Stimulated activated CD4-positive, alpha-beta T cell treated with anti-CD3 and anti-CD28 coated beads, Interleukin-15, amount 100 ng/mL, for 1 hour (primary cell): Measurements from ENCODE around the gene PHC2.
"Not testable (repeated sequence)": the region's sequence is repeated elsewhere in the genome, so short reads cannot be mapped to it uniquely, and the experiment has no call there.

Source experiments
- DNase-seq, 2 donors: peaks; one replicate each; pipeline ENCODE4 v3.0.0-alpha.2; 2020; ENCODE audit warnings: low read depth in 1 of 2, low spot score in 1 of 2

Gene PHC2

GRCh38 chr1:33295450-33296081 is 135.3 kb downstream of the PHC2 start:
- DNase-seq: peak; percentile 75 to 82

- DNase-seq: no peak
Observed at GRCh38 chr1:33295023-33295422, 135.9 kb downstream of the PHC2 start.

- DNase-seq: no peak
Observed at GRCh38 chr1:33294071-33295010, 136.6 kb downstream of the PHC2 start.

GRCh38 chr1:33292726-33293340 is 138.1 kb downstream of the PHC2 start:
- DNase-seq: no peak

GRCh38 chr1:33290615-33291014 is 140.3 kb downstream of the PHC2 start:
- DNase-seq: not testable (repeated sequence)

DNA sequence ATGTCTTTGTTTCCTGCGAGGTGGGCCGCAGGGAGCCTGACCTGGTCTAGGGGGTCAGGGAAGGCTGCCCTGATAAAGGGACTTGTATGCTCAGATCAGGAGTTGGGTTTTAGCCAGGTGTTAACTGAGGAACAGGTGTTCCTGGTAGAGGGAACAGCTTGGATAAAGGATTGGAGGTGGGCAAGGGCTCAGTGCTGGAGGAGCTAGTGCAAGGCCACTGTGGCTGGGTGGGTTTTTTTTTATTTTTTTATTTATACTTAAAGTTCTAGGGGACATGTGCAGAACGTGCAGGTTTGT is 141.1 kb downstream of the PHC2 start:
- no peak for DNase-seq

DNA sequence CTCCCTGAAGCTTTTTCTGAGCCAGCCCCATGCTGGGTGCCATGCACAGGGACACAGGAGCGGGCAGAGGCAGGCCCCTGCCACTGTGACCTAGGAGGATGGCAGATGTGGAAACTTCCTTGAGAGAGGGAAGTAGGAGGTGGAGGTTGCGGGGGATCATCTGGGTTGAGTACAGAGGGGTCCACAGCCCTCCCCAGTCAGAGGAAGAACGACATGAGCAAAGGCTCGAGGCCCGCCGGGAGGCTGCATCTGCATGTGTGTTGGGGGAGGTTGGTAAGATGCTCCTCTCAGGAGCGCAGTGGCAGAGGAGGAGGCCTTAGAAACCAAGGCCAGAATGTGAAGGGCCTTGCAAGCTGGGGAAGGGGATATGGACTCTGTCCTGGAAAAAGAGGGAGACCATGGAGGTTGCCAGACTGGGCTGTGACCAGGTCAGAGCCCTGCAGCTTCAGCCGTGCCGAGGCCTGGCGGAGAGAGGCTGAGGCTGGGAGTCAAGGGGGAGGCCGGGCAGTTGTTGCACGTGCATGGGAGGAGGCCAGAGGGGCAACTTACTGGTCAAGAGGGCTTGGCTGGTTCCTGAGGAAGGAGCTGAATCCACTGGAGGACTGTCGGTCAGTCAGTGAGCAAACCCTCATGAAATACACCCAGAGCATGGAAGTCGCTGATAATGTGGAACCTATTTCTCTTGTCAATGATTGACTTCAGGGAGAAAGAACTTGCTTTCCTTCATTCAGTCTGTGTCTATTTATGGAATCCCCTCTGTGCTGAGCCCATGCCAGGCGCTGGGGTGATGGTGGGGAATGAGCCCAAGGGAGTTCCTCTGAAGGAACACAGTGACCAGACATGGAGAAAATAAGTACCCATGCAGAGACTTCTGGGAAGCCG is 141.7 kb downstream of the PHC2 start:
- no peak for DNase-seq

- DNase-seq: no peak
Observed at GRCh38 chr1:33287317-33287716, 143.6 kb downstream of the PHC2 start.

DNA sequence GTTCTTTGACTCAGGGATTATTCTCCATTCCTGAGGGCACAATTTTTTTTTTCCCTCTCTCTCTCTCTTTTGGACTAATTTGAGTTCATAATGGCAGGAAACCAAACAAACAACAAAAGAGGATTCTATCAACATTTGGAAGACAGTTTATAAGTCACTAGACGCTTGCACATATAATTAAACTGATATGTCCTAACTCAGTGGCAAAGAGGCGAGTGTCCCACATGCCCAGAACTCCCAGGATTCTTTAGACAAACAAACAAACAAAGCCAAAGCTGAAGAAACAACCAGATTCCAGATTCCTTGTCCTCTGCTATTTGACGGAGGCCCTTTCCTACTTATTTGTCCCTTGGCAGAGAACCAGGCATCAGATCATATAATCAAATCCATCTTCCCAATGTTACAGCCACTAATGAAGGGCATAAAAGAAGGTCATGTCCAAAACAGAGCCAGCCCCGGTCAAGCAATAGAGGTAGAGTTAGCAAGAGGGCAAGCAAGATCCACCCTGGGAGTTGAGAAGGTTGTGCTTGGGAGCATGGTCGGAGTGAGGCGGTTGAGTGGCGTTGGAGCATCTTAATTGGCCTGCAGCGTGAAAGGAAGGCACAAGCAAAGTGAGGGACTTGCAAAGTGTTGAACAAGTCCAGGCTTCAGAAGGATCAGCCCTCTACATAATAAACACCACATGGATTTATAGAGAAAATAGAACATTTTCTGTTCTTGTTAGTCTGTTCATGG is 144.3 kb downstream of the PHC2 start:
- DNase-seq: no peak

DNA sequence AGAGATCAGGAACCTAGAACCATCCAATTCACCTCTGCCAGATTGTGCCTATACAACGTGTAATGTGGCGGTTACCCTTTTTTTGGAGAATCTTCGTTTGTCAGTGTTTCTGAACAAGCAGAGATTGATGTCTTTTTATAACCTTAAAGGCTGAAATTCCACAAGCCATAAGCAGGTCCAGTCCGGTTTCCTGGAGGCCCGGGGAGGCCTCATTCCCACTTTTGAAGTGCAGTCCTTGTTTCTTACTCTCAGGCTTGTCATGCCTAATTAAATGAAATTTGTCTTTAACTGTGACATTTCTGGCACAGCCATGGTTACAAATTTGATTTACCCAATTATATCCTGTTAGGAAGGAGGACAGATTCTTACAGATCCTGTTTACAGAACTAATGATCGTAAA is 146.8 kb downstream of the PHC2 start:
- no peak for DNase-seq

GRCh38 chr1:33282791-33283190 is 148.1 kb downstream of the PHC2 start:
- DNase-seq: no peak

GRCh38 chr1:33281554-33282303 is 149.2 kb downstream of the PHC2 start:
- DNase-seq: no peak

DNA sequence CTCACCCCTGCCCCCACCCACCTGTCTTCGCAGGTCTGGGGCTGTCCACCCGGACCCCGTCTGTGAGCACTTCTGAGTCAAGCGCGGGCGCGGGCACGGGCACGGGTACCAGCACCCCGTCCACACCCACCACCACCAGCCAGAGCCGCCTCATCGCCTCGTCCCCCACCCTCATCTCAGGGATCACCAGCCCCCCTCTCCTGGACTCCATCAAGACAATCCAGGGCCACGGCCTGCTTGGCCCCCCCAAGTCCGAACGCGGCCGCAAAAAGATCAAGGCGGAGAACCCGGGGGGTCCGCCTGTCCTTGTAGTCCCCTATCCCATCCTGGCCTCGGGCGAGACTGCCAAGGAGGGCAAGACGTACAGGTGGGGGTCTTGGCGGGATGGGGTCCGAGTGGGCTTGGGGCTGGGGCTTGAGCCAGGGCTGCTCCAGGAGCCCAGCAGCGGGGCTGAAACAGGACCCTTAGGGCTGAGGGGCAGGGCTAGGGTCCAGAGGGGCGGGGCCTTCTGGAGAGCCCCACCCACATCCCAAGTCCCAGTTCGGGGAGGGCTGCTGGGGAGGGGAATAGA is 150.7 kb downstream of the PHC2 start:
- no peak for DNase-seq

DNA sequence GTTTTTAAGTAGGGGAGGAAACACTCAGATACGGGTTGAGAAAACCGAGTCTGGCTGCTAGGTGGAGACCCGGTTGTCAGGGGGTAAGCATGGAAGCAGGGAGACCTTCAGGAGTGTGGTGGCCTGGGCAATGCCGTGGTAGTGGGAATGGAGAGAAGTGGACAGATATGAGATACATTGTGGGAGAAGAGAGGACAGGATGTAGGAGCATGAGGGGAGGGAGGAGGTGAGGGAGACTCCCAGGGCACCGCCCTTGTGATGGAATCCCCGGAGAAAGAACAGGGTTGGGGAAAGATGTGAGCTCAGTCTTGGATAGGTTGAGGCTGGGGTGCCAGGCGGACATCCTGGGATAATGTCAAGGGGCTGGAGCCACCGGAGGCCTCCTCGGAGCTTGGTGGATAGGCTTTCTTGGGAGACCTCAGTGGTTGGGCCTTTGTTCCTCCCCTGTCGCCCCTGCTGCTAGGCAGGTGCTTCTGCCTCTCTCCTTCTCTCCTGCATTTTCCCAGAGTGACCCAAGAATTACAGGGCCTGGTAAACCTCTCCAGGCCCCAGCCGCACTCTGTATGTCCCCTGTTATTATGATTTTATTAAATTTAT is 153.3 kb downstream of the PHC2 start:
- DNase-seq: no peak

DNA sequence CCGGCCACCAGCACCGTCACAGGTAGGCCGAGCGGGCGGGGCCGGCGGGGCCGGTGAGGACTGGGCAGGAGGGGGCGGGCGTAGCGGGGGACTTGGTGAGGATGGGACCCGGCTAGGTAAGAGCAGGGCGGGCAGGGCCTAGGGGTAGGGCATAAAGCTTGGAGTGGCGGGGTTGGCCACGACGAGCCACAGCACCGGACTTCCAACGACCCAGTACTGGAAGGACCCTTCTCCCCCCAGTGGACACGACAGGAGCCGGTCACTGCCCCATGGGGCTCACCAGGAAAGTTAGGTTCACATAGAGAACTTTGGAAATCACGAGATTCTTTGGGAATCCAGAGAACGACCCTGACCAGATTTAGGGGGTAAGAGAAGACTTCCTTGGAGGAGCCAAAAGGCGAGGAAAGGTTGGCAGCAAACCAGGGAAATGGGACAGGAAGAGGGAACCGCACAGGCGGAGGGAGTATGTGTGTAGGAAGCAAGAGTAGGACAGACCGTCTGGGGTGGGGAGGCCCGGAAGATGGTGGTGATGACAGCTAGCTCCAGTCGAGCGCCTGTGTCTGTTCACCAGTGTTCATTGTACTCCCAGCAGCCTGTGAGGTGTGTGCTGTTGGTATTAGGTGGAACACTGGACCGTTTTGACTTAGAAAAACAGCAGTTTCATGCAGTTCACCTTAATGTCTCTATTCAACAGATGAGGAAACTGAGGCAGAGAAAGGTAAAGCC is 154.2 kb downstream of the PHC2 start:
- DNase-seq: no peak

DNA sequence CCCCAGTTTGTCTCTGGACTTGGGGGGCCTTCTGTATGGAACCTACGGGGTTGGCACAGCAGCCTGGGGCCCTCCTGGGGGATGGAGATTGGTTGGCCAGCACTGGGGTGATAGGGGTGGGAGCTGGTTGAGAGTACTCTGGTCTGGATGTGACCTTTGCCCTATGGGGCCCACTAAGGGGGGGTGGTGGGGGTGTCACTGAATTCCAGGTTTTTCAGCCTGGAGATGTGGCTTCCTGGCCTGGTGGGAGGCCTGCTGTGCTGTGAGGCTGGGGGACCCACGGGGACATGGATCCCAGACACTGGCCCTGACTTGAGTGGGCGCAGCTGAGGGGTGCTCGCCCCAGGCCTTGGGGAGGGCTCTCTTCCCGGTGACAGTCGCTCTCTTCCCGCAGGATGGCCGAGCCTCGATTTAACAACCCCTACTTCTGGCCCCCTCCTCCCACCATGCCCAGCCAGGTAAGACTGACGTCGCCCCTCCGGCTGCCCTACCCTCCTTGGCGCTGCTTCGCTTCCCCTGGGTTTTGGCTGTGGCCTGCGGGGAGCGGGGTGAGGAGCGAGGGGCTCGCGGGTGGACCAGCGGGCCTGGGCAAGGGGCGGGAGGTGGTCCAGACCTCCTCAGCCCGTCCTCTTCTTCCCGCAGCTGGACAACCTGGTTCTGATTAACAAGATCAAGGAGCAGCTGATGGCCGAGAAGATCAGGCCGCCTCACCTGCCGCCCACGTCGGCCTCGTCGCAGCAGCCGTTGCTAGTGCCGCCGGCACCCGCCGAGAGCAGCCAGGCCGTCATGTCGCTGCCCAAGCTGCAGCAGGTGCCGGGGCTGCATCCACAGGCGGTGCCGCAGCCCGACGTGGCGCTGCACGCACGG is 155.0 kb downstream of the PHC2 start:
- no peak for DNase-seq

DNA sequence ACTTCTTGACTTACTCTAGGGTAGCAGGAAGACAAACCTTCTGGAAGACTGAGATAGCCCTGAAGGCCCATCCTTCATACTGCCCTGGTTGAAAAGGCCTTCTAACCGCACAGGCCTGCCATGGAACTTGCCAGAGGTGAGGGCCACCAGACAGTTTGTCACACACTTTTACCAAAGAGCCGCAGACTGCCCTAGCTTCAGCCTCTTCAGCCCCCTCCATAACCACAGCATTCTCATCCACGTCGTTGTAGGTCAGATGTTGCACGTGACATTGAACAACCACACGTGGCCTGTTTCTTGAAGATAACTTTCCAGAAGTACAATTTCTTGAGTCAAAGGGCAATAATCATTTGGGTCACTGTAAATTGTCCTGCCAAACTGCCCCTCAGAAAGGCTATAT is 155.7 kb downstream of the PHC2 start:
- no peak for DNase-seq

DNA sequence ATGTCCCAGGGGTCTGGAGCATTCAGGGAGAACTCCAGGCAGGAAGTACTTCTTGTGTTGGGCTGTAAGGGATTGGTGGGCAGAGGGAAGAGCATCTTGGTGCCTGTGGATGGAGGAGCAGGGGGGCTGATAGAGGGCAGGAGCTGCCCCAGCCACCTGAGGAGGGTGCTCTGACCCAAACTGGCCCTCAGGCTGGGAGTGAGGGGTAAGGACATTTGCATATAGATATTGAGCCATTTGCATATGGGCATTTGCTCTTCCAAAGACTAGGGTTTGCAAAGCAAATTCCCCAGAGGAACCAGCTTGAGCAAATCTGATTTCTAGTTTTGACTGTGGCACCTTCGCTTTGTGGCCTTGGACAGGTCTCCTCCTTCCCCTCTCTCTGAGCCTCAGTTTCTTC is 156.4 kb downstream of the PHC2 start:
- no peak for DNase-seq
